LNCaP clone FGC (cell line): ENCODE measurements around the gene CHD2.
"Not testable (repeated sequence)": the region's sequence is repeated elsewhere in the genome, so short reads cannot be mapped to it uniquely, and the experiment has no call there.

Experiments used
- DNase-seq: peaks from one replicate; pipeline ENCODE4 v3.0.0-alpha.2; 2011; ENCODE audit warnings: low read depth
- H3K4me3 ChIP-seq: 2 replicates; pipeline ENCODE4 v1.5.1; 2011; ENCODE audit warnings: mild to moderate bottlenecking, low read depth, low read length, control low read depth
- CTCF ChIP-seq: IDR thresholded peaks from 2 replicates; pipeline ENCODE4 v1.5.1; 2012; ENCODE audit warnings: mild to moderate bottlenecking; ENCODE audit not compliant: control insufficient read depth, insufficient read depth; ENCODE audit errors: extremely low read depth

Gene CHD2

GRCh38 chr15:93060336-93061248 lies 160.5 kb downstream of the CHD2 start:
- no peak for TF ChIP-seq CTCF
- DNase-seq, result no peak
- H3K4me3 ChIP-seq, result no peak overlapping the region

GRCh38 chr15:93062628-93063261 lies 162.6 kb downstream of the CHD2 start:
- DNase-seq, H3K4me3 ChIP-seq: not testable (repeated sequence)

GRCh38 chr15:93063262-93063671 lies 163.1 kb downstream of the CHD2 start:
- H3K4me3 ChIP-seq, result no peak overlapping the region
- DNase-seq, result no peak
- TF ChIP-seq CTCF, result no peak

- no peak for DNase-seq
- no peak for TF ChIP-seq CTCF
- H3K4me3 ChIP-seq, result no peak overlapping the region
These were observed 163.9 kb downstream of the CHD2 start for GRCh38 chr15:93063796-93064690.

GRCh38 chr15:93065641-93066045 lies 165.5 kb downstream of the CHD2 start:
- DNase-seq, result no peak
- TF ChIP-seq CTCF, result no peak

GRCh38 chr15:93066224-93066681 lies 166.1 kb downstream of the CHD2 start:
- DNase-seq, result no peak
- no peak for TF ChIP-seq CTCF
- H3K4me3 ChIP-seq, result no peak overlapping the region

More at GRCh38 chr15:93065641-93066045, 165.5 kb downstream of the CHD2 start:
- H3K4me3 ChIP-seq, result no peak overlapping the region
